SK-N-MC (cell line): ENCODE measurements around the gene TLR1.

Source experiments
- EZH2 ChIP-seq: fragments of 200-600 bp; sonication (generic); IDR thresholded peaks from one replicate; pipeline ENCODE4 v1.6.1; 2017; ENCODE audit warnings: antibody characterized with exemption
- FOXP2 ChIP-seq: optimal IDR thresholded peaks from 2 replicates; pipeline ENCODE3; 2011; ENCODE audit warnings: mild to moderate bottlenecking, moderate library complexity; ENCODE audit not compliant: insufficient read depth; ENCODE audit errors: extremely low read length, control extremely low read depth
- POLR2AphosphoS5 ChIP-seq: IDR thresholded peaks from 2 replicates; pipeline ENCODE4 v1.6.1; 2012; ENCODE audit warnings: mild to moderate bottlenecking, low read depth, low read length, borderline replicate concordance

DNA sequence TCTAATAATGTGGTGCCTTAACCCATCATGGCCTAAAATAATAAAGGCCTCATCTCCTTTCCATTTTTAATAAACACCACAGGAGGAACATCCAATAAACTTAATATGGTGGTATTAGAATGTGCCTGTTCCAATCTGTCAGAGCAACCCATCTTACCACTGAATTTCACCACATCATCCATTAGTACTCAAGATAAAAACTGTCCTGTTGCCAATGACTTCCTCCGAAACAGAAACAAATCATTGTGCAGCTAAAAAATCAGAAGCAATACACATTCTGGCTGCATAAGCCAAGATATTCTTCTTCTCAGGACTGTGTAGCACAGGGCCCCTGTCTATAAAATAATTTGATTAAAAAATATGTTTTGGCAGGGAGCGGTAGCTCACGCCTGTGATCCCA lies 40.3 kb downstream of the TLR1 start:
- TF ChIP-seq POLR2AphosphoS5 (no peak), EZH2 (no peak), FOXP2 (no peak)
